GM18499 (cell line): ENCODE measurements around the gene MYOD1.

Source experiments
- ATAC-seq: cut with Tn5 transposase; IDR thresholded peaks from one replicate; pipeline ENCODE4 v1.9.1; 2021; ENCODE audit warnings: moderate number of reproducible peaks; ENCODE audit not compliant: insufficient read depth, unreplicated experiment

MYOD1 gene

GRCh38 chr11:17746096-17746495 is 26.7 kb downstream of the MYOD1 start:
- ATAC-seq = no peak

GRCh38 chr11:17747131-17747955 is 28.0 kb downstream of the MYOD1 start:
- no peak for ATAC-seq

GRCh38 chr11:17748044-17748443 is 28.7 kb downstream of the MYOD1 start:
- no peak for ATAC-seq

DNA sequence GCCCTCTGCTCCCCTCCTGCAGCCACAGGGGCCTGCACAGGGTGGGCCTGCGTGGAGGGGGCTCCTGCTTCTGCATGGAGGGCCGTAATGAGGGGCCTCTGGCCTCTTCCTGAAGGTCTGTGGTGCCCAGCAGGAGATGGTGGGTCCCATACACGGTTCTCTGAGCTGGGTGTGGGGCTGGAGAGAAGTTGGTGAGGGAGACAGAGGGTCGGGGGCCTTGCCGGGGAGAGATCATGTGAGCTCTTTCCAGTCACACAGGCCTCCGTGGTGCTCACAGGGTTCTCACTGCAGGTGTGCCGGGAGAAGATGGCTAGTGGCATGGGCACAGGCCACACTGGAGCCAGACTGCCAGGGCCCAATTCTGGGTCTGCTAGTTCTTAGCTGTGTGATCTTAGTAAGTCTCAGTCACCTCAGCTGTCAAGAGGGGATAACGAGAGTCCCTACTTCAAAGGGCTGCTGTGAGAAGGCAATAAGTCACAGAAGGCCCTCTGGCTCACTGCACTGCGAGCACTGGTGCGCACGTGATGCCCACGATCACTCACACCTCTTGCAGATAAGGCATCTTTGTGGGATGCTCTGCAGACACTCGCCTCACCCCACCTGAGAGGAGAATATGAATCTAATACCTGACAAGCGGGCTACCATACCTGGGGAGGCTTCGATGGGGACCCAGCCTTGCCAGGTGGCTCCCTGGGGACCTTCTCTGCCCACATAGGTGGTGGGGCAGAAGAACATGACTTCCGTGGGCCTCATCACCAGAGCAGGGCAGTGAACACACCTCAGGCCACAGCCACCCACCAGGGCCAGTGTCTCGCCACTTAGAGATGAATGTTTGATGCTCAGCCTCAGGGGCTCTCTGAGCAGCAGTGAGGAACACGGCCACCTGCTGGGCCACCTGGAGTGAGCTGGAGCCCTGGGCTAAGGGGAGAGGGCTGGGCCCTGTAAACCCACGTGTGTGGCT is 29.7 kb downstream of the MYOD1 start:
- ATAC-seq = no peak

GRCh38 chr11:17750013-17750800 is 30.8 kb downstream of the MYOD1 start:
- ATAC-seq = no peak

DNA sequence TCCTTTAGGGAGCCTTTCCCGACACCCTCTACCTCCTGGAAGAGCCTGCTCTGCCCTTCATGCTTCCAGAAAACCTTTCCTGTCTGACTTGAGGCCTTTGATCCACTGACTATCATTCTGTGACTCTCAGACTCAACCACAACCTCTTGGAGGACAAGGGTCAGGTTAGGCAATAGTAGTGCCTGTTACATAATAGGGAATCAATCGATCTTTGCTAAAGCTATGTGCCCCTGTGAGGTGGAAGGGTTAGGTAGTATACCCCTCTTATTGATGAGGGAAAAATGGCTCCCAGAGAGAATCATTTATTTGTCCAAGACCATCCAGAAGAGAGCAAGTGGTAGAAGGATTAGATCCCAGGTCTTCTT is 31.4 kb downstream of the MYOD1 start:
- no peak for ATAC-seq

- ATAC-seq = no peak
These were observed 32.2 kb downstream of the MYOD1 start for GRCh38 chr11:17751558-17751957.

DNA sequence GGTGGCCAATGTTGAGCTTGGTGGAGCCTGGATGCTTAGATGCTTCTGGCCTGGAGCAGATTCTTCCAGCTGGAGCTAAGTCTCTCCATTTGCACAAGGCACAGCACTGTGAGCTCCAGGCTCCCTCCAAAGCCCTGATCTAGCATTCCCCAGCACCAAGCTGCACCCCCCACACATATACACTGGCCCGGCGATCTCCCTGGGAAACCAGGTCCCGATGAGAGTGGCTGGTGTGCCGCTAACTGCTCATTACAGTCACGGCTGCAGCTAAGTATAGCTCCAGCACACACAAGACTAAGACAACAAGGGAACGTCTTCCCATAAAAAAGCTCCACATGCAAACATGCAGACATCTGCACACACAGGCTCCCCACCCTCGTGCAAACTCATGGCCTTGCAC is 32.8 kb downstream of the MYOD1 start:
- ATAC-seq = no peak

- no peak for ATAC-seq
These were observed 33.8 kb downstream of the MYOD1 start for GRCh38 chr11:17753153-17753552.

GRCh38 chr11:17753641-17754040 is 34.3 kb downstream of the MYOD1 start:
- ATAC-seq = no peak

- ATAC-seq = no peak
These were observed 36.5 kb downstream of the MYOD1 start for GRCh38 chr11:17755891-17756290.

- ATAC-seq = peak; percentile 43
These were observed 41.0 kb downstream of the MYOD1 start for GRCh38 chr11:17760102-17761029.

DNA sequence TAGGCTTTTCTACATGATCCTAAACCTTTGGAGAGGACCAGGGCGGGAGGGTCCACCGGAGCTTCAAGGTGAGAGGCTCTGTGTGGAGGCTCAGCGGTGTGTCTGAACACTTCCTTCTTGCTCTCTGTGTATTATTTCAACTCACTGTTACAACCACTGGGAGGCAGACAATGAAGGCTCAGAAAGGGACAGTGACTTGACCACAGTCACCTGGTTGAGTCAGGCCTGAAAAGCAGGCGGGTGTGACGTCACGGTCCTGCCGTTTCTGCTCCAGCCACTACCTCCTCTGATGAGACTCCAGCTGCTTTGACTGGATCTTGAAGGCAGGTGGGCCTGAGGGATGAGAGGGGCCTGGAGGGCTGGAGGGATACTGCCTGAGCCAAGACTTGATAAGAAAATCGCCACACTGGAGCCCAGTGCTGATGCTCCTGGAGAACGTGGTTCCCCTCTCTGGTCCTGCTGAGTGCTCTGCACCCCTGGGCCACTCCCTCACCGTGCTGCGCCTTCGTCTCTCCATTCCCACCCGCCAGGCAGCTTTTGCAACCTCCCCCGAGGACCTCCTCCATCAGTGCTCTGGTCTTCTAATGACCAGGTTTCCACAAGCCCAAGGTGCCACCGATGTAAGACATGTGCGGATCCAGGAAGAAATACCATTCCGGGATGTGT is 43.1 kb downstream of the MYOD1 start:
- ATAC-seq = no peak

DNA sequence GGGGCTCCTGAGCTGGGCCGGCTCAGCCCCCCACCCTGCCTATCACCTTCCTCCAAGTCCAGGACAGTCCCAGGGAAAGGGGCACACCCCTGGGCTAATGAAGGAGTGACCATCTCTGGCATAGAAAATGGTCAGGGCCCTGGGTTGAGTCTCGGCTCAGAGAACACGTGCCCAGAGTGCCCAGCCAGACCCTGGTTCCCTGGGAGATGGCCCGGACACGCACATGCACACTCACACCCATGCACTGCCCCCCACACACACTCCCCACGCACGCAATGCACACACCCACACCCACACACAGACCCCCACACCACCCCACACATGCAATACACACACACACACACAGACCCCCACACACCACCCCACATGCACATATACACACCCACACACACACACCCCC is 43.9 kb downstream of the MYOD1 start:
- ATAC-seq = no peak

- no peak for ATAC-seq
These were observed 44.3 kb downstream of the MYOD1 start for GRCh38 chr11:17763703-17764102.

GRCh38 chr11:17764446-17765218 is 45.3 kb downstream of the MYOD1 start:
- ATAC-seq = no peak

- ATAC-seq = no peak
These were observed 46.1 kb downstream of the MYOD1 start for GRCh38 chr11:17765356-17766072.

- no peak for ATAC-seq
These were observed 46.6 kb downstream of the MYOD1 start for GRCh38 chr11:17766073-17766359.
